ENCODE results near the gene HMG20A.

DNA sequence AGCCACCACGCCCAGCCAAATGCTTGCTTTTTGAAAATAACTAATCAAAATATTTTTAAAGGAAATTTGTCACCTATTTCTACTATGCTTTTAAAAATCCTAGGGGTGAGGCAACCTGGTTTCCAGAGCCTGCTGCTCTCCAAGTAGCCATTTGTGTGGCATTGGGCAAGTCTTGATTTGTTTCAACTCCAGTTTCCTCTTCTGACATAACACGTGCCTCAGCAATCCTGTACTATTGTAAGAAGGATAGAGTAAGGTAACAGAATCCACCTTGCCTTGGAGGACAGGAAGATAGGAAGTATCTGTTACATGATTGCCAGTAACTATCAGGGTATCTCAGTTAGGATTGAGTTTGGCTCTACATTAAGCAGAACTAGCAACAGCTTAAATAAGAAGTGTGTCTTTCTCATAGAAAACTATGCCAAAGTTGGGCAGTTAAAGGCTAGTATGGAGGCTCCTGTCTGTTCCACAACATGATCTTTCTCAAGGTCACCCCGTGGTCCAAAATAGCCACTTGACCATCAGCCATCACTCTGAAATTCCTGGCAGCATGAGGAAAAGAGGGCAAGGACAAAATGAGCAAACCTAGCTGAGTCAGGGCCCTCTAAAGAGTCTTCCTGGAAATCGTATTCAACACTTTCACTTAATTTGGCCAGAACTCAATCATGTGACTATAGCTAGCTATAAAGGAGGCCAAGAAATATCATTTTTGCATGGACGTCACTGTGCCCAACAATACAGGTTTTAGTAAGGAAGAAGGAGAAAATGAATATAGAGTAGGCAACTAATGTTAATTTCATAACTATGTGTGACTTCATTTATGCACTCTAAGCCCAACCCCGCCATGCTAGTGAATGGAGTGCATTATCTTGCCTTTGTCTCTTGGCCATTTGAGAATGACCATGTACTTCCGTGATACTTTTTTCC is 66.1 kb downstream of the HMG20A start:
- TF ChIP-seq POLR2AphosphoS5 (IDR thresholded peaks at IDR 0.05; ENCODE audit: low read length) (no peak), CHD2 (IDR thresholded peaks at IDR 0.05; ENCODE audit: borderline replicate concordance, low read depth, low read length) (no peak)
